Measurements from ENCODE around the gene TMA7B.
A peak's percentile ranks its signal among the peaks of the same experiment; 100 is the strongest.

The TMA7B gene

DNA sequence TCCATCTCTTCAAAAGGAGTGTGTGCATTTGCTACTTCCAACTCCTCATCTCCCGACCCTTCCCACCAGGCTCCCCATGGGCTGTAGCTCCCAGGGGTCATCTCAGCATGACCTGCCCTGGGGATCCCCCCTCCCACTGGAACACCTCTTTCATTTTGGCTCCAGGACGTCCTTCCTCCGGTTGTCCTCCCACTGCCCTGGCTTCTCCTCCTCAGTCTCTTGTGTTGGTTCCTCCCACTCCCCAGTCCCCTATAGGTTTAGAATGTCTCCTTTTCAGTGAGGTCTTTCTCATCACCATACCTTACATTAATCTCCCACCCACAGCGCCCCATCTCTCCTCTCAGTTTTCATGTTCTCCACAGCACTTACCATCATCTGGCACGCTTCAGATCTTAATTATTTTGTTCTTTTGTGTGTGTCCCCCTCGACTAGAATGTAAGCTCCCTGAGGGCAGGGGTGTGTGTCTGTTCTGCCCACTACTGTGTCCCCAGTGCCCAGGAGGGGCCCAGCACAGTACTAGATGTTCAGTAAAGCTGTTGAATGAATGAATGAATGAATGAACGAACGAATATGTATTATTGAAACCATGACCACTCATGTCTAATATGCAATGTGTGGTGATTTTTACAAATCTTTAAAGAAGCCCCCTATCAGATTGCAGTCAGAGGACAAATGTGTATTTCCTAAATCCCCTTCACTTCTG lies 2.0 kb upstream of the TMA7B start:
- H3F3A ChIP-seq (ENCODE audit: insufficient read depth, low read length), result peaks cover 26% of the 10 kb centered on the region
- H3K4me3 ChIP-seq (ENCODE audit: low read length), result no peak overlapping the region
- no peak overlapping the region for H2AFZ ChIP-seq (ENCODE audit: low read length)
- no peaks in the 10 kb centered on the region for H3K27me3 ChIP-seq (replicated peaks; ENCODE audit: insufficient read depth, low read length)
- no peaks in the 10 kb centered on the region for H3K79me2 ChIP-seq (ENCODE audit: low read length)
- H3K27ac ChIP-seq (ENCODE audit: low read length), result no peak overlapping the region
- H4K20me1 ChIP-seq (ENCODE audit: insufficient read depth, low read length), result no peaks in the 10 kb centered on the region
- TF ChIP-seq, protein P1, sequence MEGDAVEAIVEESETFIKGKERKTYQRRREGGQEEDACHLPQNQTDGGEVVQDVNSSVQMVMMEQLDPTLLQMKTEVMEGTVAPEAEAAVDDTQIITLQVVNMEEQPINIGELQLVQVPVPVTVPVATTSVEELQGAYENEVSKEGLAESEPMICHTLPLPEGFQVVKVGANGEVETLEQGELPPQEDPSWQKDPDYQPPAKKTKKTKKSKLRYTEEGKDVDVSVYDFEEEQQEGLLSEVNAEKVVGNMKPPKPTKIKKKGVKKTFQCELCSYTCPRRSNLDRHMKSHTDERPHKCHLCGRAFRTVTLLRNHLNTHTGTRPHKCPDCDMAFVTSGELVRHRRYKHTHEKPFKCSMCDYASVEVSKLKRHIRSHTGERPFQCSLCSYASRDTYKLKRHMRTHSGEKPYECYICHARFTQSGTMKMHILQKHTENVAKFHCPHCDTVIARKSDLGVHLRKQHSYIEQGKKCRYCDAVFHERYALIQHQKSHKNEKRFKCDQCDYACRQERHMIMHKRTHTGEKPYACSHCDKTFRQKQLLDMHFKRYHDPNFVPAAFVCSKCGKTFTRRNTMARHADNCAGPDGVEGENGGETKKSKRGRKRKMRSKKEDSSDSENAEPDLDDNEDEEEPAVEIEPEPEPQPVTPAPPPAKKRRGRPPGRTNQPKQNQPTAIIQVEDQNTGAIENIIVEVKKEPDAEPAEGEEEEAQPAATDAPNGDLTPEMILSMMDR (IDR thresholded peaks at IDR 0.05; ENCODE audit: low read length), result no peak
- TF ChIP-seq EZH2phosphoT487 (IDR thresholded peaks at IDR 0.05; ENCODE audit: low read length), result no peak
- no peak for TF ChIP-seq EZH2 (optimal IDR thresholded peaks at IDR 0.05; ENCODE audit: low read depth, low read length)
- DNase-seq, result no peak
- H3K4me2 ChIP-seq (ENCODE audit: low read depth, low read length), result peak overlapping the region; percentile 27; the same call in 1 of the 2 replicates
- H3K4me1 ChIP-seq (ENCODE audit: low read length), result peaks cover 33% of the 10 kb centered on the region
- no peak overlapping the region for H3K9ac ChIP-seq (ENCODE audit: low read length)
- H3K9me3 ChIP-seq (replicated peaks; ENCODE audit: insufficient read depth, low read length), result no peaks in the 10 kb centered on the region
- H3K9me2 ChIP-seq (replicated peaks; ENCODE audit: insufficient read depth, low read length), result no peaks in the 10 kb centered on the region
- no peaks in the 10 kb centered on the region for H3K36me3 ChIP-seq (replicated peaks; ENCODE audit: insufficient read depth, low read length)

DNA sequence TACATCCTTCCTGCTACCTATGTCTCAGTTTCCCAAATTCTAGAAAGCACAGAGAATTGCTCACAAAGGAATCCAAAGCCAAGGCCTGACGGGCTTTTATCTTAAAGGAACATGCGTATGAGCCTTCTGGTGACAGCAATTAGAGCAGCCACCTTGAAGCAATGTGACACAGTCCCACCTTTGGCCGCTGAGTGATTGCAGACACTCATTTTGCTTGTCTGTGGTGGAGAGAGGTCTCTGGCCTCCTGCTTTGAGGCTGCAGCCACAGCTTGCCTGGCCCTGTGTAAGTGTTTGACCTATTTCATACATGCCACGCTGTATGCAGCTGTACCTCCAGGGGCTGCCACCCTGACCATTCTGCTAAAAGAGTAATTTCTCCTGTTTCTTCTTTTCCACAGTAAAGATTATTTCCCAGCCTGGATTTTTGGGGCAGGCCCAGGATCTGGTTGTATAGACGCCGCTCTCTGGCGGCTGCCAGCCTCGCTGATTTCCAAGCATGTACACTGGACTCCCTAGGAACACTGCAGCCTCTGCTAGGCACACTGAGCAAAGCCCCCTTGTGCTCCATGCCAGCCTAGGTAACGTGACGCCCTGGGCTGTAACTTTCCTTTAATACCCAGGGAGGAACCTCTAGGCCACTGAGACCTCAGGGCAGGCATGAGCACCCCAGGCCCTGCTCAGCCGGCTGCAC lies 1.1 kb upstream of the TMA7B start:
- no peak overlapping the region for H2AFZ ChIP-seq (ENCODE audit: low read length)
- TF ChIP-seq, protein P1 (IDR thresholded peaks at IDR 0.05; ENCODE audit: low read length), result no peak
- TF ChIP-seq EZH2phosphoT487 (IDR thresholded peaks at IDR 0.05; ENCODE audit: low read length) (no peak), EZH2 (optimal IDR thresholded peaks at IDR 0.05; ENCODE audit: low read depth, low read length) (no peak)
- no peaks in the 10 kb centered on the region for H3K27me3 ChIP-seq (replicated peaks; ENCODE audit: insufficient read depth, low read length)
- no peak overlapping the region for H3K27ac ChIP-seq (ENCODE audit: low read length)
- H3K4me3 ChIP-seq (ENCODE audit: low read length), result no peak overlapping the region
- H3K4me2 ChIP-seq (ENCODE audit: low read depth, low read length), result no peak overlapping the region
- no peaks in the 10 kb centered on the region for H3K9me3 ChIP-seq (replicated peaks; ENCODE audit: insufficient read depth, low read length)
- H4K20me1 ChIP-seq (ENCODE audit: insufficient read depth, low read length), result no peaks in the 10 kb centered on the region
- H3F3A ChIP-seq (ENCODE audit: insufficient read depth, low read length), result peaks cover 26% of the 10 kb centered on the region
- H3K9ac ChIP-seq (ENCODE audit: low read length), result no peak overlapping the region
- H3K4me1 ChIP-seq (ENCODE audit: low read length), result peaks cover 33% of the 10 kb centered on the region
- DNase-seq, result no peak
- no peaks in the 10 kb centered on the region for H3K9me2 ChIP-seq (replicated peaks; ENCODE audit: insufficient read depth, low read length)
- no peaks in the 10 kb centered on the region for H3K36me3 ChIP-seq (replicated peaks; ENCODE audit: insufficient read depth, low read length)
- no peaks in the 10 kb centered on the region for H3K79me2 ChIP-seq (ENCODE audit: low read length)

DNA sequence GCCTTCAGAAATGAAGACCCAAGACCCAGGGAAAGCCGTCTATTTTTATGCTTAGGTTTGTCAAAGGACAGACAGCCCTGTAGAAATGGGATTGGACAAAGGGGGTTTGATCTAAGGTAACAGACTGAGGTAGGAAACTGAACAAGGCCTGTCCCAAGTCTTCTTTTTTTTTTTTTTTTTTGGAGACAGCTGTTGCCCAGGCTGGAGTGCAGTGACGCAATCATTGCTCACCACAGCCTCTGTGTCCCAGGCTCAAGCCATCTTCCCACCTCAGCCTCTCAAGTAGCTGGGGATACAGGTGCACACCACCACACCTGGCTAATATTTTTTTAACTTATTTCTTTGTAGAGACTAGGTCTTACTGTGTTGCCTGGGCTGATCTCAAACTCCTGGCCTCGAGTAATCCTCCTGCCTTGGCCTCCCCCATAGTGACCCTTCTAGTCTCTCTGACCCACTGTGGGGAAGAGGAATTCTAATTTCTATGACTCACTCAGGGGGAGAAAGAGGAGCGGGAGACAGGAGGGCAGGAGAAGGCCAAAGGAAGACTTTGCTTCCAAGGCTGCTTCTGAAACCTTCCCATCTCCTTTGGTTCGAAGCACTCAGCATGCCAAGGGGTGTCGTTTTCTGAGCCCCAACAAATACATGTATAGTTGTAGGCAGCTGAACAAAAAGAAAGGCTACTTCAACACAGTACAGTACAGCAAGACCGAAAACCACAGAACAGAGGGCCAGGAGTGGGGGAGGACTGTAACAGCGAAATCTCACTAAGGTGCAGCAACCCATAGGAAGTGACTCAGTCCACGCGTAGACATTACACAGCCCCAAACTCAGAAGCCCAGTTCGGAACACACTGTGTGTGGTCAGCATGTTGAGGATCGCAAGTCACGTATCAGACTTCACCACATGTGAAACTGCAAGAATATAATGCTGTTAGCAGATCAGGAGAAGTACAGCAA lies 872 bp downstream of the TMA7B start:
- H3K9me2 ChIP-seq (replicated peaks; ENCODE audit: insufficient read depth, low read length), result no peaks in the 10 kb centered on the region
- H3K4me2 ChIP-seq (ENCODE audit: low read depth, low read length), result peak overlapping the region; percentile 50
- H3K9ac ChIP-seq (ENCODE audit: low read length), result no peak overlapping the region
- no peaks in the 10 kb centered on the region for H4K20me1 ChIP-seq (ENCODE audit: insufficient read depth, low read length)
- H3K9me3 ChIP-seq (replicated peaks; ENCODE audit: insufficient read depth, low read length), result no peaks in the 10 kb centered on the region
- TF ChIP-seq, protein P1 (IDR thresholded peaks at IDR 0.05; ENCODE audit: low read length), result no peak
- TF ChIP-seq EZH2phosphoT487 (IDR thresholded peaks at IDR 0.05; ENCODE audit: low read length) (no peak), EZH2 (optimal IDR thresholded peaks at IDR 0.05; ENCODE audit: low read depth, low read length) (no peak)
- peaks cover 26% of the 10 kb centered on the region for H3F3A ChIP-seq (ENCODE audit: insufficient read depth, low read length)
- H3K27ac ChIP-seq (ENCODE audit: low read length), result peak overlapping the region; percentile 66; the same call in 1 of the 2 replicates
- H3K27me3 ChIP-seq (replicated peaks; ENCODE audit: insufficient read depth, low read length), result no peaks in the 10 kb centered on the region
- H3K79me2 ChIP-seq (ENCODE audit: low read length), result no peaks in the 10 kb centered on the region
- peak; percentile 96 for DNase-seq
- H2AFZ ChIP-seq (ENCODE audit: low read length), result no peak overlapping the region
- H3K4me3 ChIP-seq (ENCODE audit: low read length), result no peak overlapping the region
- peaks cover 33% of the 10 kb centered on the region for H3K4me1 ChIP-seq (ENCODE audit: low read length)
- H3K36me3 ChIP-seq (replicated peaks; ENCODE audit: insufficient read depth, low read length), result no peaks in the 10 kb centered on the region
